A673 (cell line): ENCODE results near the gene NME2. TPM values are rescaled to one million over a fixed set of nuclear protein-coding genes. Genes with fewer than 3 reads are reported as not detected.

Experiments
- BruUV-seq: library from RNA; stranded (reverse); fragments of 400-500 nt; replicated peaks from 2 replicates; lab custom pipeline; 2021; lab: Mats Ljungman, UMichigan
- CTCF ChIA-PET: fragments of 300-600 bp; sonication (Branson Sonifier 250); formaldehyde crosslinking; loops from one replicate; lab custom pipeline; 2022; ENCODE audit warnings: antibody characterized with exemption; lab: Charles Lee
- POLR2A ChIA-PET: fragments of 300-600 bp; sonication (Branson Sonifier 250); formaldehyde crosslinking; loops from one replicate; lab custom pipeline; 2022; ENCODE audit warnings: antibody characterized with exemption; ENCODE audit not compliant: low non-redundant PET; lab: Charles Lee
- DNase-seq: peaks from one replicate; pipeline ENCODE4 v3.0.0-alpha.2; 2015; ENCODE audit warnings: low spot score
- H3K27ac ChIP-seq: fragments of 200-600 bp; sonication (generic); 2 replicates; pipeline ENCODE4 v1.5.1; 2016; ENCODE audit warnings: mixed run types, low read depth, mild to moderate bottlenecking, mixed read lengths, antibody characterized with exemption, low read length; ENCODE audit not compliant: poor library complexity, severe bottlenecking
- H3K27me3 ChIP-seq: fragments of 200-600 bp; sonication (generic); replicated peaks from 2 replicates; pipeline ENCODE4 v1.6.1; 2017; ENCODE audit warnings: mixed run types, low read depth, mild to moderate bottlenecking, mixed read lengths, antibody characterized with exemption, low read length; ENCODE audit not compliant: insufficient read depth, poor library complexity
- H3K36me3 ChIP-seq: fragments of 200-600 bp; sonication (generic); 2 replicates; pipeline ENCODE4 v1.6.1; 2016; ENCODE audit warnings: mixed run types, mild to moderate bottlenecking, mixed read lengths, antibody characterized with exemption, low read length; ENCODE audit not compliant: insufficient read depth, poor library complexity, severe bottlenecking
- H3K4me1 ChIP-seq: fragments of 200-600 bp; sonication (generic); 2 replicates; pipeline ENCODE4 v1.6.1; 2017; ENCODE audit warnings: mixed run types, mild to moderate bottlenecking, mixed read lengths, antibody characterized with exemption, low read length; ENCODE audit not compliant: insufficient read depth, poor library complexity, severe bottlenecking
- H3K4me3 ChIP-seq: fragments of 200-600 bp; sonication (generic); 2 replicates; pipeline ENCODE4 v1.5.1; 2016; ENCODE audit warnings: low read depth, mixed run types, mild to moderate bottlenecking, mixed read lengths, low read length; ENCODE audit not compliant: poor library complexity, severe bottlenecking
- H3K9me3 ChIP-seq: fragments of 200-600 bp; sonication (generic); 2 replicates; pipeline ENCODE4 v1.6.1; 2016; ENCODE audit warnings: mixed run types, low read depth, mild to moderate bottlenecking, mixed read lengths, antibody characterized with exemption, low read length; ENCODE audit not compliant: poor library complexity, severe bottlenecking
- EZH2 ChIP-seq: fragments of 200-600 bp; sonication (generic); IDR thresholded peaks from 2 replicates; pipeline ENCODE4 v1.6.1; 2017; ENCODE audit warnings: borderline replicate concordance, low read depth, mild to moderate bottlenecking, mixed read lengths, antibody characterized with exemption, low read length; ENCODE audit not compliant: poor library complexity, severe bottlenecking
- intact Hi-C: fragments of 100-400 bp; cut with micrococcal nuclease; formaldehyde crosslinking; loops from one replicate; pipeline ENCODE4 v1.10.0; 2022; ENCODE audit not compliant: unreplicated experiment
- total RNA-seq: library from RNA; stranded (reverse); gene quantifications from 2 replicates; pipeline ENCODE4 v1.2.3, GENCODE V29; 2021
- TF ChIP-seq, protein P1 (sequence below): fragments of 300-800, 200-600 bp; sonication (generic); conservative IDR thresholded peaks from 2 replicates; pipeline ENCODE4 v1.5.1; 2017; ENCODE audit warnings: low read depth, mild to moderate bottlenecking, antibody characterized with exemption, low read length, moderate library complexity, mixed read lengths

Gene NME2
- total RNA-seq, 1 experiment from 2014 or later: 776 TPM

DNA sequence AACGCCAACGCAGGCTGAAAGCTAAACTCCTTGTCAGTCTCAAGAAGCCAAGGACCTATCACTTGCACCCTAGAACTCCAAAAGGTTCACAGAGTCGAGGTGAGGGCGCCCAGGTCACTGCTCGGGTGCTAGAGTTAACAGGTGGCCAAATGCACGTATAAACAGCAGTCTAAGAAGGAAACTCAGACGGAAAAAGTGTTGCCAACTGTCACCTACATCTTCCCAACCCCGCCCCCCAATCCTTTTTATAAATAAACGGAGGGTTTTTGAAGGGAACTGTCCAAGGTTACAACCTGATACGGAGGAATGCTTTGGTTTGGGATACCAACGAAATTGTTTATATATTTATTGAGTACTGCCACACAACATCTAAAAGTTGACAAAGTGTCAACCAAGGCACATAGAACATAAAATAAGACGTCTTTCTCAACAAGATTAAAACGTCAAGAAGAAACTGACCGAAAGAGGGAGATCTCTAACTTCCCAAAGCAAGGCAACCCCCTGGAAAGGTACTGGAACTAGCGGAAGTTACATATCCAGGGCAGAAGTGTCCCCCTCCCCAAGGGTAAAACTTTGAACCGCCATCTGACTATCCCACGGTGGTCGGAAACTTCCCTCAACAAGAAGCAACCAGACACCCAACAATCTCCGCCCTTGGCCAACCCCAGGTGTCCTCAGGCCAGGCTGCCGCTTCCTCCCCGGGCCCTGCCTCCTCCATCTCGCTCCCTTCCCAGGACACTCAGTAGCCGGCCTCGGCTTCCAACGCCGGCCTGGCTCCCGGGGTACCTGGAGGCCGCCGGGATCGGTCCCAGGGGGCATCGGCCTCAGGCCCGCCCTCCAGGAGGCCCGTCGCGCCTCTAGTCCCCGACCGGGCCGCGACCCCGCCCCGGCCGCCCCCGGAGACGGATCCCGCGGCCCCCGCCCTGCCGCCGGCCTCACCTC lies 46.5 kb upstream of the NME2 start:
- peak overlapping the region; percentile 94 for H3K27ac ChIP-seq
- TF ChIP-seq, protein P1, sequence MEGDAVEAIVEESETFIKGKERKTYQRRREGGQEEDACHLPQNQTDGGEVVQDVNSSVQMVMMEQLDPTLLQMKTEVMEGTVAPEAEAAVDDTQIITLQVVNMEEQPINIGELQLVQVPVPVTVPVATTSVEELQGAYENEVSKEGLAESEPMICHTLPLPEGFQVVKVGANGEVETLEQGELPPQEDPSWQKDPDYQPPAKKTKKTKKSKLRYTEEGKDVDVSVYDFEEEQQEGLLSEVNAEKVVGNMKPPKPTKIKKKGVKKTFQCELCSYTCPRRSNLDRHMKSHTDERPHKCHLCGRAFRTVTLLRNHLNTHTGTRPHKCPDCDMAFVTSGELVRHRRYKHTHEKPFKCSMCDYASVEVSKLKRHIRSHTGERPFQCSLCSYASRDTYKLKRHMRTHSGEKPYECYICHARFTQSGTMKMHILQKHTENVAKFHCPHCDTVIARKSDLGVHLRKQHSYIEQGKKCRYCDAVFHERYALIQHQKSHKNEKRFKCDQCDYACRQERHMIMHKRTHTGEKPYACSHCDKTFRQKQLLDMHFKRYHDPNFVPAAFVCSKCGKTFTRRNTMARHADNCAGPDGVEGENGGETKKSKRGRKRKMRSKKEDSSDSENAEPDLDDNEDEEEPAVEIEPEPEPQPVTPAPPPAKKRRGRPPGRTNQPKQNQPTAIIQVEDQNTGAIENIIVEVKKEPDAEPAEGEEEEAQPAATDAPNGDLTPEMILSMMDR: peak; percentile 44
- TF ChIP-seq EZH2: no peak
- H3K4me3 ChIP-seq: peak overlapping the region; percentile 100
- ChIA-PET CTCF (interaction anchor here (0.6 to 1.7 kb wide), 4 partner anchors 34 to 145 kb away, joined by 3 to 16 read pairs (median 6); partner anchors contain the start of gene NME1), POLR2A (interaction anchor here (0.6 to 0.7 kb wide), 4 partner anchors 10 to 480 kb away, joined by 3 to 7 read pairs (median 6); no protein-coding TSS in a partner anchor)
- peaks cover 19% of the 10 kb centered on the region for H3K4me1 ChIP-seq
- no peaks in the 10 kb centered on the region for H3K27me3 ChIP-seq
- peak; percentile 71 for DNase-seq
- H3K9me3 ChIP-seq: no peaks in the 10 kb centered on the region
- intact Hi-C loops: no loop called here
- TSS peak; percentile 41 for BruUV-seq
- no peaks in the 10 kb centered on the region for H3K36me3 ChIP-seq

DNA sequence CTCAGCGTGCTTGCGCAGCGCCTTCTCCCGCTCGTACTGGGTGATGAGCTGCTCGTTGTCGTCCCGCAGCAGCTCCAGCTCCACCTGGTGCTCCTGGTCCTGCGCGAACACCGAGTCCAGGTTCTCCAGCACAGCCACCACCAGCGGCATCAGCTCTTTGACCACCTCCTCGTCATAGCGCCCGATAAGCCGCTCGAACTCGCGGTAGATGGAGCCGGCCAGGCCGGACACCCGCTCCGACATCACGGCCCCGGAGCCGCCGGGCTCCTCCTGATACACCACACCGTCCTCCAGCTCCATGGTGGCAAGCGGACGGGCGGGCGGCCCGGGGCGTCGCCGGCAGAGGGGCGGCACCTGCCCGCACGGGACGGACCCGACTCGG lies 45.9 kb upstream of the NME2 start:
- no peaks in the 10 kb centered on the region for H3K36me3 ChIP-seq
- peak overlapping the region; percentile 94 for H3K27ac ChIP-seq
- ChIA-PET CTCF (interaction anchor here (0.6 to 1.7 kb wide), 4 partner anchors 33 to 146 kb away, joined by 3 to 16 read pairs (median 6); partner anchors contain the start of gene NME1), POLR2A (interaction anchor here (0.5 to 0.7 kb wide), 4 partner anchors 13 to 480 kb away, joined by 3 to 7 read pairs (median 5); no protein-coding TSS in a partner anchor)
- H3K27me3 ChIP-seq: no peaks in the 10 kb centered on the region
- H3K9me3 ChIP-seq: no peaks in the 10 kb centered on the region
- TF ChIP-seq EZH2: no peak
- TF ChIP-seq, protein P1: no peak
- peaks cover 19% of the 10 kb centered on the region for H3K4me1 ChIP-seq
- no peak for DNase-seq
- peak overlapping the region; percentile 100 for H3K4me3 ChIP-seq
- no TSS peak for BruUV-seq
- intact Hi-C loops: no loop called here

DNA sequence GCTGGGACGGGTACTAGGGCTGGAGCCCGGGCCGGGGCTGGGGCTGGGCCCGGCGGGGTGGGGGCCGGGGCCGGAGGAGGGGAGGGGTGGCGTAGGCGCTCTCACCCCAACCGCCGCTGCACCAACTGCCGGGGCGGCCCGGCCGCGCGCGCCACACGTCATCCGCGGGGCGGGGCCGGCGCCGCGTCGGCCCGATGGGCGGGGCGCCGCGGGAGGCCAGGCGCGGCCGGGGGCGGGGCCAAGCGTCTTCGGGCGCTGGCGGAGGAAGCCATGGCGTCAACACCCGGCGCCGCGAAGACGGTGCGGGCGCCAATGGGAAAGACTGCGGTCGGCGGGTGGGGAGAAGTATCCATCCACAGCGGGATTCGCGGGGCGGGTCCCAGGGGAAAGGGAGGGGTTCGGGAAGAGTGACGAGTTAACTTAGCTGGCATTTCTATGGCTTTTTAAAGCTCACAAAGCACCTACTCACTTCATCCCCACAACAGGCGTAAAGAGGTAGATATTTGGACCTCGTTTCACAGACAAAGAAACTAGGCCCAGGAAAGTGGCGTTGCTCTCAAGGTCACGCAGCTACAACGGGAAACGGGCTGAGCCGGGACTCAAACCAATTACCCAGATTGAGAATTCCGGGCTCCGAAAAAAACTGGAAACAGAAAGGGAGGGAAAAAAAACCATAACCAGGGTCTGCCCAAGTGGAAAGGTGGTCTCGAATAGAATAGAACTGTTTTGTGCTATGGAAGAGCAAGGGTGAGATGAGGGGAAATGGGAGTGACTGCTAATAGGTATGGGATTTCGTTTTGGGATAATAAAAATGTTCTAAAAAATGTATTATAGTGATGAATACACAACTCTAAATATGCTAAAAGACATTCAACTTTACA lies 45.2 kb upstream of the NME2 start, which contains the start of gene SPAG9:
SPAG9 (minus strand) TSS at position 130 of the 881 bp plus-strand sequence. CDS start 212 bp downstream, outside the sequence.
- peak; percentile 99 for DNase-seq
- no peaks in the 10 kb centered on the region for H3K36me3 ChIP-seq
- peaks cover 19% of the 10 kb centered on the region for H3K4me1 ChIP-seq
- peak within 1 kb of the TSS; percentile 100 for H3K4me3 ChIP-seq
- BruUV-seq: TSS peak; percentile 92
- intact Hi-C loops: no loop called here
- ChIA-PET CTCF (interaction anchor here (0.6 to 1.7 kb wide), 4 partner anchors 32 to 147 kb away, joined by 3 to 16 read pairs (median 6); partner anchors contain the start of gene NME1), POLR2A (interaction anchor here (0.5 to 0.9 kb wide), 5 partner anchors 25 to 635 kb away, joined by 3 to 7 read pairs (median 3); no protein-coding TSS in a partner anchor)
- TF ChIP-seq EZH2: no peak
- TF ChIP-seq, protein P1: no peak
- H3K9me3 ChIP-seq: no peaks in the 10 kb centered on the region
- H3K27me3 ChIP-seq: no peaks in the 10 kb centered on the region
- H3K27ac ChIP-seq: peak within 1 kb of the TSS; percentile 94
